GM19397 (cell line): Measurements from ENCODE around the gene ATCAY.
"Not testable (repeated sequence)": the region's sequence is repeated elsewhere in the genome, so short reads cannot be mapped to it uniquely, and the experiment has no call there.

Experiments
- ATAC-seq: cut with Tn5 transposase; IDR thresholded peaks from one replicate; pipeline ENCODE4 v1.9.1; 2021; ENCODE audit warnings: mild to moderate bottlenecking, moderate library complexity; ENCODE audit not compliant: unreplicated experiment

Gene ATCAY

GRCh38 chr19:3899531-3900294 is 19.2 kb downstream of the ATCAY start:
- no peak for ATAC-seq

- no peak for ATAC-seq
Measured at GRCh38 chr19:3902317-3902973, 22.0 kb downstream of the ATCAY start.

- ATAC-seq = no peak
Measured at GRCh38 chr19:3904233-3904632, 23.7 kb downstream of the ATCAY start.

- ATAC-seq = no peak
Measured at GRCh38 chr19:3907626-3908265, 27.3 kb downstream of the ATCAY start.

- no peak for ATAC-seq
Measured at GRCh38 chr19:3908266-3909054, 28.0 kb downstream of the ATCAY start.

- no peak for ATAC-seq
Measured at GRCh38 chr19:3910105-3910504, 29.6 kb downstream of the ATCAY start.

- no peak for ATAC-seq
Measured at GRCh38 chr19:3914199-3914598, 33.7 kb downstream of the ATCAY start.

- no peak for ATAC-seq
Measured at GRCh38 chr19:3916033-3916432, 35.5 kb downstream of the ATCAY start.

GRCh38 chr19:3919793-3920192 is 39.3 kb downstream of the ATCAY start:
- no peak for ATAC-seq

GRCh38 chr19:3923096-3923758 is 42.7 kb downstream of the ATCAY start:
- ATAC-seq = no peak

- no peak for ATAC-seq
Measured at GRCh38 chr19:3923912-3924311, 43.4 kb downstream of the ATCAY start.

GRCh38 chr19:3931041-3931440 is 50.6 kb downstream of the ATCAY start:
- ATAC-seq = no peak

GRCh38 chr19:3932931-3933810 is 52.7 kb downstream of the ATCAY start, which contains the start of gene NMRK2:
TSS of gene NMRK2 (plus strand) at chr19:3933069. CDS start at chr19:3933672, 603 bp downstream.
- ATAC-seq = no peak

GRCh38 chr19:3936506-3937442 is 56.3 kb downstream of the ATCAY start:
- no peak for ATAC-seq

GRCh38 chr19:3938300-3938950 is 57.9 kb downstream of the ATCAY start:
- not testable (repeated sequence) for ATAC-seq

- no peak for ATAC-seq
Measured at GRCh38 chr19:3942790-3943409, 62.4 kb downstream of the ATCAY start.

- no peak for ATAC-seq
Measured at GRCh38 chr19:3944018-3944721, 63.7 kb downstream of the ATCAY start.
